Astrocyte (in vitro differentiated cells and primary cell): Measurements from ENCODE around the gene SHC3.

ENCODE experiments used
- CTCF ChIP-seq: IDR thresholded peaks from 2 replicates; pipeline ENCODE4 v1.5.1; 2011; ENCODE audit warnings: low read depth, mild to moderate bottlenecking, inconsistent platforms, low read length, moderate library complexity; ENCODE audit not compliant: insufficient read depth
- EZH2 ChIP-seq: IDR thresholded peaks from 2 replicates; pipeline ENCODE4 v1.6.1; 2012; ENCODE audit warnings: mild to moderate bottlenecking, low read length, inconsistent platforms; ENCODE audit not compliant: insufficient read depth

DNA sequence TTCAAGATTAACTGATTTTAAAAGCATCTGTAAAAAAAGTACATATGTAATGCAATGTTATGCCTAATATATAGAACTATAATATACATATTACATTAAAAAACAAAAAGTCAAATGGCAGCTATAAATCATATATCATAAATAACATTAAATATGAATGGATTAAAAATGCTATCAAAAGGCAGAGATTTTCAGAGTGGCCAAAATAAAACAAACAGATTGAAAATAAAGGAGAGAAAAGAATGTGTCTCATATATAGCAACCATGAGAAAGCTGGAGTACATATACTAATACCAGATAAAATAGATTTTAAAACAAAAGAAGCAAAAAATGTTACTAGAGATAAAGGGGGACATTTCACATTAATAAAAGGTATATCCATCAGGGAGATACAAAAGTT, 148.8 kb downstream of the SHC3 start:
- TF ChIP-seq EZH2 (no peak), CTCF (no peak)
